NCI-H1694 (cell line): ENCODE data around the gene NRG2.

Experiments
- DNase-seq: peaks from one replicate; lab custom pipeline; 2025; lab: John Stamatoyannopoulos, UW

The NRG2 gene

GRCh38 chr5:139812836-139813805 is 230.0 kb downstream of the NRG2 start:
- DNase-seq, result no peak

- DNase-seq, result no peak
Measured at GRCh38 chr5:139812323-139812722, 230.8 kb downstream of the NRG2 start.

DNA sequence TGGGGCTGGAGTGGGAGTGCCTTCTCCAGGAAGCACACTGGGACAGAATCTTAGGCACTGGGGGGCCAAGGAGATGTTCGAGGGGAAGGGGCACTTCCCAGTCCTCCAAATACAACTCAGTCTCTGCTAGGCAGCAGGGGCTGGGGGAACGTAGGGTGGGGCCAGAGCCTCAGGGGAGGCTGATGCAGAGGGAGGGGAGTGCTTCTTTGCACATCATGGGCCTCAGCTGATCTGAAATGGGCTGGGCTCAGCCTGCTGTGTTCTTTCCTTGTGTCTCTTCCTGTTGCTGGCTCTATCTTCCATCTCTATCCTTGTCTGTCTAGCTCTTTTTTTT is 231.9 kb downstream of the NRG2 start:
- no peak for DNase-seq

- DNase-seq, result no peak
Measured at GRCh38 chr5:139810341-139811273, 232.5 kb downstream of the NRG2 start.

- DNase-seq, result no peak
Measured at GRCh38 chr5:139809331-139809810, 233.7 kb downstream of the NRG2 start.

DNA sequence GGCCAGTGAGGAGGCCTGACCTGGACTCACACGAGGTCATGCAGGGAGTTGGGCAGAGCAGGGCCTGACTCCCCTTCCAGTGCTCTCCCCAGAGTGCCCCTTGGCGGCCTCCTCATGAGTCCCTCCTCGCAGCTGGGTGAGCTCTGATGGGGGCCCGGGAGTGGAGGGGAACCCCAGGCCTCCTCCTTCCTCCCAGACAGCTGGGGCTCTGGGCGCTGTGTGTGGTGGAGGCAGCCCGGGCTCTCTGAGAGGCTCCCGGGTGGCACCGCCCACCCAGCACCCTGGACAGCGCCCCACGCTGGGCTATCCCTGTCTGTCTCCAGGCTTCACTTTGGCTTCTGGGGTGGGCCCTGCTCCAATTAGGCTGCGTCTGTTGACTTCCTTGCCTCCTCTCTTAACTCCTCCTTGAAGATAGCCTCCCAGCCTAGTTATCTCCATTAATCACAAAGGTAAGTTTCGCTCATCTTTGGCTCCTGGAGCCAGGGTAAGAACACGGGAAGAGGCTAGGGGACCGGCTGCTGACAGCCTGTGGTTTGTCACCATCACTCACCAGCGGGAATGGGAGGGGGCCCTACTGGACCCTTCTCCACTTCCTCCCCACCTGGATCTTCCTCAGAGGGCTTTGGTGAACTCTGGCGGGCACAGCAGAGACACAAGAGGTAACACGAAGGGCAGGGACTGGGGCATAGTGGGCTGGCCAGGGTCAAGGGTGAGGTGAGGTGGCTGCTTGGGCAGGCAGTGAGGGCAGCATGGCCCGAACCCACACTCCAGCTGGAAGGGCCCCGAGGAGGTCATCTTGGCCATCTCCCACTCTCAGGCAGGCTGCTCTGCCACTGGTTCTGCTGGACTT is 234.4 kb downstream of the NRG2 start:
- DNase-seq, result no peak

DNA sequence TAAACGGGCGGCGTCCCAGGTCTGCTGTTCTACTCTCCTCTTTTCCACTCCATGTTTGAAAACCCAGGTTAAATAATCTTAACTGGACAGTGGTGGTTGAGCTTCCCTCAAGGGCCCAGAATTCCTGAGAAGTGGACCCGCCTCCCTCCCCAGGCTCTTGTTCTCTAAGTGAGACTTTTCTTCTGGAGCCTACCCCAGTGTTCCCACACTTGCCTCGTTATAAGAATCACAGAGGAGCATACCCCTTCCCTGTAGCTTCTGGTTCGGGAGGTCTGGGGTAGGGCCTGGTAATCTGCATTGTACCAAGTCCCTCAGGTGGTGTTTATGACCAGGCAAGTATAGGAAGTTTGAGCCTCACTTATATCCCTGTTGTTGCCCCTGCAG is 235.5 kb downstream of the NRG2 start:
- DNase-seq, result no peak

- DNase-seq, result no peak
Measured at GRCh38 chr5:139806726-139807646, 236.1 kb downstream of the NRG2 start.

DNA sequence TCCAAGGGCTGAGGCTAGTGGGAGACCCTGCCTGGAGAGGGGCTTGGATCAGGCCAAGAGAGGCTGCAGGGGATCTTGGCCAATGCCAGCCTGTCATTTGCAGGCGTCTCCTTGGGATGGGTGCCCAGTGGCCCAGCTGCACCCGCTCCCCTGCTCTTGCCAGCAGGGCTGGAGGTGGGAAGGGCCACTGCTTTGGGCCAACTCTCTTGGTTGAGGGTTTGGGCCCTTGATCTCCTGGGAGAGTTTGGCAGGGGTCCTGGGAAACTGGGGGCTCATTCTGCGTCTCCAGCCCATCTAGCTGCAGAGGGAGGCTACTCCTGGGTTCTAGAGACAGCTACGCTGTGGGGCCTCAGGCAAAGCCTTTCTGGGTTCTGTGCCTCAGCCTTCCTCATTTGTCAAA is 237.0 kb downstream of the NRG2 start:
- no peak for DNase-seq

DNA sequence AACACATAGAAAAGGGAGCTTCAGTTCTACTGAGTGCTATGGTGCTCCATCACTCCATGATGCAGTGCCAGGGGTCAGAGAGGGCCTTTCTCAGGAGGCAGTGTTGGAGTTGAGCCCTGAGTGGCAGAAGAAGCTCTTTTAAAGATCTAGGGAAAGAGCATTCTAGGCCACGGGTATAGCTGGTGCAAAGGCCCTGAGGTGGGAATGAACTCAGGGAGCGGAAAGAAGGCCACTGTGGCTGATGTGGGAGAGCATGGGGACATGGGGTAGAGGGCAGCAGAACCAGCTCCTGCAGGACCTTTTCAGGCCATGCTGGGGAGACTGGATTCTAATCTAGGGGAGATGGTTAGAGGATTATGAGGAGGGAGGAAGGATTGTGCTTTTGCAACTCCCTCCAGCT is 237.6 kb downstream of the NRG2 start:
- no peak for DNase-seq

DNA sequence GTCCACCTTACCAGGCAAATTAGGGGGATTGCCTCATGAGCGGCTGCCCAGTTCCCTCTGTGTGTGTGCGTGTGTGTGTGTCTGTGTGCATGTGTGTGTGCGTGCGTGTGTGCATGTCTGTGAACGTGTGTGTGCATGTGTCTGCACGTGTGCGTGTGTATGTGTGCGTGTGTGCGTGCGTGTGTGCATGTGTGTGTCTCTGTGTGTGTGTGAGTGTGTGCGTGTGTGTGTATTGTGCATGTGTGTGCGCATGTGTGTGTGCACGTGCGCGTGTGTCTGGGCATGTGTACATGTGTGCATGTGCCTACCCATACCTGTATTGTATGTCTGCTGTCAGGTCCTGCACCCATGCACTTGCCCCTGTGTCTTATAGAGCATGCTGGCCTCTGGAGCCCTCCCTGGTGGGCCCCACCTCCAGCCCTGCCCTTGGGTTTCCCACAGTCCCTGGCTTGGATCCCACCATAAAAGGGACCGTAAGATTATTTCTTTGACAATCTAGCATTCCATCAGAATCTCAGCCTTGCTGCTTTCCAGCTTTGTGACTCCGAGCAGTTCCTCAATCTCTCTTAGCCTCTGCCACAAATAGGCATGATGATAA is 238.2 kb downstream of the NRG2 start:
- DNase-seq, result no peak

GRCh38 chr5:139803978-139804377 is 239.1 kb downstream of the NRG2 start:
- DNase-seq, result no peak

DNA sequence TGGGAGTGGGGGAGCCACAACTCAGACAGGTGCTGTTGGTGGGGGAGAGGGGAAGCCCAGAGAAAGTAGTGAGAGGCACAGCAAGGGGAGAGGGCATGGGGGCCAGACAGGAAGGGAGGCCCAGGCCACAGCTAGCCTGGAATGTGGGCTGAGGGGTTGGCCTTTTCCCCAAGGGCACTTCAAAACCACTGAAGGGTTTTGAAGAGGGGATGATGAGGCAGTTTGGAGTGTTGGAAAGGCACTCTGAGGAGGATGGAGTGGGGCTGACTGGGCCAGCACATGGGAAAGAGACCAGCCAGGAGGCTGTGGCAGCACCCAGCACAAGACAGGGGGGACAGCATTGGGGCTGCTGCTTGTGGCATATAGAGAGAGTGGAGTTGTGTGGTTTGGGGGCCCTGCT is 243.7 kb downstream of the NRG2 start:
- no peak for DNase-seq

- no peak for DNase-seq
Measured at GRCh38 chr5:139798883-139799282, 244.2 kb downstream of the NRG2 start.

DNA sequence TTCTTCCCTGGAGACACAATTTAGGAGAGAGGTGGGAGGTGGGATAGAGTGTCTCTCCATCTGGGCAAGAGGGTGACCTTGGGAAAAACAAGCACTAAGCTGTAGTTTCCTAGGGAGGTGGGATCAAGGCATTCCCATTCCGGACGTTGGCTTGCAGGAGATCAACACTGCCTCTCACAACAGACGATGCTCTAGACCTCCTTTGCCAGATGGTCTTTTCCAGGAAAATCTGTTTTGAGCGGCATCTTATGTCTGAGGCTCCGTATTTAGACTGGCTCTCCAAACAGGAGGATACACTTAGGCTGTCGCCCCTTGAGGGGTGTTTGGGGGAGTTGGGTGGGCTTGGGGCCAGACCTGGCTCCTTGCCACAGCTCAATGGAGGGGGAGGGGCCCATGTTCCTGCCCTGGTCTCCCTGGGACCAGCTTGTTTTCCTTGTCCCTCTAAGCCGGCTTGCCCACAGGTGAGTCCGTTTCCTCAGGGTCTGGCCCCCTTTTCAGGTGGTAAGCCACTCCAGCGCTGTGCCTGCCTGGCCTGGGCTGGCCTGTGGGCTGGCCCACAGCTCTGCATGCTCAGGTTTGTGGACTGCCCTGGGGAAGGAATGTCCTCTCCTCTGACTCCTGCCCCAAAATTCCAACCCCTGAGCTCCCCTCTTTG is 245.1 kb downstream of the NRG2 start:
- DNase-seq, result peak; percentile 18

DNA sequence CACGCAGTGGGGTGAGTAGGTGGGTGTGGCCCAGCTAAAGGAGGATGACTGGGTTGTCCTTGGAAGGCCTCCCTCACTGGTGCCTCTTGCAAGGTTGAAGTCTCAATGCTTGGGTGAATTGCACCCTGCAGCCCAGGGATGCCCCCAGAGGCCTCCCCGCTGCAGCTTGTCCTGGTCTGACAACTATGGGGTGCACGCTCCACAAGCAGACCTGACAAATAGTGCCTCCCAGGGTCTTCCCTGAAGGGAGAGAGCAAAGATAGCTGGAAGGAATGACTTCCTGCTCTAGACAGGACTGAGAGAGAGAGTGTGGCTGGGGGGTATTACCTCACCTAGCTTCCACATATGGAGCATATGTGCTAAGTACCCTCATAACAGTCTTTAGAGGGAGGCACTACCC is 245.8 kb downstream of the NRG2 start:
- no peak for DNase-seq
